Measurements from ENCODE around the gene MED16.
"Not testable (repeated sequence)": the region's sequence is repeated elsewhere in the genome, so short reads cannot be mapped to it uniquely, and the experiment has no call there.

MED16 gene

GRCh38 chr19:850221-850978 lies 42.6 kb downstream of the MED16 start:
- no peak for DNase-seq

- DNase-seq = not testable (repeated sequence)
Observed at GRCh38 chr19:849195-849594, 43.8 kb downstream of the MED16 start.

GRCh38 chr19:848386-848921 lies 44.5 kb downstream of the MED16 start:
- no peak for DNase-seq

GRCh38 chr19:845707-846521 lies 47.1 kb downstream of the MED16 start:
- no peak for DNase-seq

GRCh38 chr19:844546-844971 lies 48.4 kb downstream of the MED16 start:
- DNase-seq = no peak

- DNase-seq = no peak
Observed at GRCh38 chr19:843836-844545, 49.0 kb downstream of the MED16 start.

GRCh38 chr19:843180-843835 lies 49.7 kb downstream of the MED16 start:
- no peak for DNase-seq

GRCh38 chr19:842802-843179 lies 50.2 kb downstream of the MED16 start:
- DNase-seq = not testable (repeated sequence)

- no peak for DNase-seq
Observed at GRCh38 chr19:840519-841206, 52.3 kb downstream of the MED16 start, which contains the start of gene PRTN3. Gene PRTN3, plus strand, starts transcription at chr19:840999. Its CDS starts 10 bp downstream, at chr19:841009.

- no peak for DNase-seq
Observed at GRCh38 chr19:835210-835810, 57.7 kb downstream of the MED16 start.

- DNase-seq = no peak
Observed at GRCh38 chr19:834216-834615, 58.8 kb downstream of the MED16 start.

- no peak for DNase-seq
Observed at GRCh38 chr19:831407-832369, 61.3 kb downstream of the MED16 start.

- DNase-seq = no peak
Observed at GRCh38 chr19:829129-829758, 63.7 kb downstream of the MED16 start.

- DNase-seq = no peak
Observed at GRCh38 chr19:827710-828321, 65.2 kb downstream of the MED16 start, which contains the start of gene AZU1. Gene AZU1, plus strand, starts transcription at chr19:827837. Its CDS starts 10 bp downstream, at chr19:827847.

- DNase-seq = no peak
Observed at GRCh38 chr19:827314-827709, 65.7 kb downstream of the MED16 start.

- DNase-seq = no peak
Observed at GRCh38 chr19:825897-826644, 66.9 kb downstream of the MED16 start.

- DNase-seq = no peak
Observed at GRCh38 chr19:824885-825284, 68.1 kb downstream of the MED16 start.

- DNase-seq = no peak
Observed at GRCh38 chr19:823565-824121, 69.3 kb downstream of the MED16 start.
